ENCODE measurements around the gene DAB1. TPM values are rescaled to one million over a fixed set of nuclear protein-coding genes. Genes with fewer than 3 reads are reported as not detected.
"Not testable (repeated sequence)": the region's sequence is repeated elsewhere in the genome, so short reads cannot be mapped to it uniquely, and the experiment has no call there.

Gene DAB1
- total and polyA plus RNA-seq, 4 donors = 0.05 to 2.6 (median 1.8) TPM

GRCh38 chr1:57101209-57101608, 322.7 kb downstream of the DAB1 start:
- WGBS, 2 donors = 81 to 84% methylated on average over 1 of the region's 1 CpG
- intact Hi-C loops (cut with DNase I) = no loop called here
- DNase-seq = no peak
- H3K4me1 ChIP-seq (ENCODE audit: control insufficient read depth in 1 of 2, insufficient read depth in 2 of 2, low read length in 2 of 2) = peaks cover 0 to 1% of the 10 kb centered on the region in 2 donors
- H3K27me3 ChIP-seq (ENCODE audit: control insufficient read depth in 1 of 2, insufficient read depth in 2 of 2, low read length in 1 of 2) = peaks cover 0 to 2% of the 10 kb centered on the region in 2 donors
- no peak overlapping the region for H3K27ac ChIP-seq (ENCODE audit: low read depth in 1 of 2, low read length in 2 of 2)
- no peak for ATAC-seq (ENCODE audit: low FRiP score)
- no peaks in the 10 kb centered on the region for H3K36me3 ChIP-seq (ENCODE audit: control insufficient read depth in 1 of 2, insufficient read depth in 2 of 2, low read length in 1 of 2)
- no peaks in the 10 kb centered on the region for H3K9me3 ChIP-seq (ENCODE audit: control insufficient read depth, low read length)
- H3K4me3 ChIP-seq (ENCODE audit: low read length in 2 of 2) = no peak overlapping the region

DNA sequence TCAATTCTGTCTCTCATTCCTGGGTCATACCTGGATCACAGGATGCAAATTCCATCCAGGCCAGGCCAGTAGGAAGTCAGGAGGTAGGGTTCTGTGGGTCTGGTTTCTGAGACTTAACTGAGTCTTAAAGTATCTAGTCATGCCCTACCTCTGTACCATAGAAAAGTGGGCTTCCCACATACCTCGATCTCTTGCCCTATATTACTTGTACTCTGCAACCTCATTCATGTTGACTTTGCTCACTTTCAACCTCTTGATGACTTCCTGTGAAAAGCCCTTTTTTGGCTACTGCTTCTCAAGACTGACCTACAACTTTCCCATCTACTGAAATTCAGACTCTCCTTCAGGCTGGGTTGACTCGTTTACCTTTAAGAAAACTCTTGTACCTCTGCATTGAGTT, 329.1 kb downstream of the DAB1 start:
- no peaks in the 10 kb centered on the region for H3K27me3 ChIP-seq (ENCODE audit: control insufficient read depth in 1 of 2, insufficient read depth in 2 of 2, low read length in 1 of 2)
- peaks cover 0 to 1% of the 10 kb centered on the region in 2 donors for H3K4me1 ChIP-seq (ENCODE audit: control insufficient read depth in 1 of 2, insufficient read depth in 2 of 2, low read length in 2 of 2)
- no peak overlapping the region for H3K4me3 ChIP-seq (ENCODE audit: low read length in 2 of 2)
- no peaks in the 10 kb centered on the region for H3K36me3 ChIP-seq (ENCODE audit: control insufficient read depth in 1 of 2, insufficient read depth in 2 of 2, low read length in 1 of 2)
- no peak for ATAC-seq (ENCODE audit: low FRiP score)
- no peak for DNase-seq
- peaks cover 1% of the 10 kb centered on the region for H3K9me3 ChIP-seq (ENCODE audit: control insufficient read depth, low read length)
- WGBS, 2 donors = 93 to 95% methylated on average over 2 of the region's 2 CpGs
- intact Hi-C loops (cut with DNase I) = no loop called here
- no peak overlapping the region for H3K27ac ChIP-seq (ENCODE audit: low read depth in 1 of 2, low read length in 2 of 2)

DNA sequence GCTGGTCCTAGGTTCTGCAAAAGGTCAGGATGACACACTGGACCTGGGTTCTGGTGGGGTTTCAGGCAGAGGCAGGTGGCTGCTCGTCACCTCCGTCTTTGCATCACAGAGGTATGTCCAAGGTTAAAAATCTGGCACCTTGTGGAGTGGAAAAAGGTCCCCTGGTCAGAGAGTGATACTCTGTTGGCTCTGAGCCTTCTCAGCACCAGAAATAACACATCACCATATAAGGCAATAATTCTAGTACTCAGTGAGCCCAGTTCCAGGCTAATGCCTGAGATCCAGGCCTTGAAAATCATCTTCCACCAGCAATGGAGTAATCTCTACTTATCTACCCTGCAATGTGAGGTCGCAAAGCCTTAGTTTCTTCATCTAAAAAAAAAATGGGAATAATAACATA, 330.7 kb downstream of the DAB1 start:
- H3K27ac ChIP-seq (ENCODE audit: low read depth in 1 of 2, low read length in 2 of 2) = no peak overlapping the region
- H3K4me3 ChIP-seq (ENCODE audit: low read length in 2 of 2) = no peak overlapping the region
- H3K4me1 ChIP-seq (ENCODE audit: control insufficient read depth in 1 of 2, insufficient read depth in 2 of 2, low read length in 2 of 2) = peaks cover 0 to 1% of the 10 kb centered on the region in 2 donors
- H3K36me3 ChIP-seq (ENCODE audit: control insufficient read depth in 1 of 2, insufficient read depth in 2 of 2, low read length in 1 of 2) = no peaks in the 10 kb centered on the region
- WGBS, 2 donors = 89 to 90% methylated on average over 3 of the region's 3 CpGs
- intact Hi-C loops (cut with DNase I) = no loop called here
- DNase-seq (no peak), ATAC-seq (ENCODE audit: low FRiP score) (no peak)
- H3K27me3 ChIP-seq (ENCODE audit: control insufficient read depth in 1 of 2, insufficient read depth in 2 of 2, low read length in 1 of 2) = no peaks in the 10 kb centered on the region
- peaks cover 1% of the 10 kb centered on the region for H3K9me3 ChIP-seq (ENCODE audit: control insufficient read depth, low read length)

- Histone ChIP-seq H3K4me1 (ENCODE audit: control insufficient read depth in 1 of 2, insufficient read depth in 2 of 2, low read length in 2 of 2) (peaks cover 0 to 1% of the 10 kb centered on the region in 2 donors), H3K27ac (ENCODE audit: low read depth in 1 of 2, low read length in 2 of 2) (no peak overlapping the region), H3K4me3 (ENCODE audit: low read length in 2 of 2) (no peak overlapping the region), H3K36me3 (ENCODE audit: control insufficient read depth in 1 of 2, insufficient read depth in 2 of 2, low read length in 1 of 2) (no peaks in the 10 kb centered on the region), H3K27me3 (ENCODE audit: control insufficient read depth in 1 of 2, insufficient read depth in 2 of 2, low read length in 1 of 2) (no peaks in the 10 kb centered on the region), H3K9me3 (ENCODE audit: control insufficient read depth, low read length) (peaks cover 1% of the 10 kb centered on the region)
- no peak for ATAC-seq (ENCODE audit: low FRiP score)
- intact Hi-C loops (cut with DNase I) = no loop called here
- no peak for DNase-seq
- WGBS, 2 donors = 86 to 93% methylated on average over 1 of the region's 1 CpG
Measured at GRCh38 chr1:57091642-57092041, 332.2 kb downstream of the DAB1 start.

GRCh38 chr1:57089855-57090254, 334.0 kb downstream of the DAB1 start:
- no peaks in the 10 kb centered on the region for H3K36me3 ChIP-seq (ENCODE audit: control insufficient read depth in 1 of 2, insufficient read depth in 2 of 2, low read length in 1 of 2)
- no peak for ATAC-seq (ENCODE audit: low FRiP score)
- DNase-seq = no peak
- peaks cover 1% of the 10 kb centered on the region for H3K9me3 ChIP-seq (ENCODE audit: control insufficient read depth, low read length)
- H3K27ac ChIP-seq (ENCODE audit: low read depth in 1 of 2, low read length in 2 of 2) = no peak overlapping the region
- H3K4me3 ChIP-seq (ENCODE audit: low read length in 2 of 2) = no peak overlapping the region
- H3K4me1 ChIP-seq (ENCODE audit: control insufficient read depth in 1 of 2, insufficient read depth in 2 of 2, low read length in 2 of 2) = no peaks in the 10 kb centered on the region
- H3K27me3 ChIP-seq (ENCODE audit: control insufficient read depth in 1 of 2, insufficient read depth in 2 of 2, low read length in 1 of 2) = no peaks in the 10 kb centered on the region
- intact Hi-C loops (cut with DNase I) = no loop called here
- 58 to 73% methylated on average over 3 of the region's 3 CpGs for WGBS, 2 donors

GRCh38 chr1:57089221-57089620, 334.6 kb downstream of the DAB1 start:
- peaks cover 1% of the 10 kb centered on the region for H3K9me3 ChIP-seq (ENCODE audit: control insufficient read depth, low read length)
- H3K4me1 ChIP-seq (ENCODE audit: control insufficient read depth in 1 of 2, insufficient read depth in 2 of 2, low read length in 2 of 2) = no peaks in the 10 kb centered on the region
- H3K27me3 ChIP-seq (ENCODE audit: control insufficient read depth in 1 of 2, insufficient read depth in 2 of 2, low read length in 1 of 2) = no peaks in the 10 kb centered on the region
- H3K27ac ChIP-seq (ENCODE audit: low read depth in 1 of 2, low read length in 2 of 2) = no peak overlapping the region
- ATAC-seq (ENCODE audit: low FRiP score) (no peak), DNase-seq (no peak)
- no peak overlapping the region for H3K4me3 ChIP-seq (ENCODE audit: low read length in 2 of 2)
- H3K36me3 ChIP-seq (ENCODE audit: control insufficient read depth in 1 of 2, insufficient read depth in 2 of 2, low read length in 1 of 2) = no peaks in the 10 kb centered on the region
- intact Hi-C loops (cut with DNase I) = no loop called here
- 94% methylated on average over 4 of the region's 4 CpGs for WGBS, 2 donors

DNA sequence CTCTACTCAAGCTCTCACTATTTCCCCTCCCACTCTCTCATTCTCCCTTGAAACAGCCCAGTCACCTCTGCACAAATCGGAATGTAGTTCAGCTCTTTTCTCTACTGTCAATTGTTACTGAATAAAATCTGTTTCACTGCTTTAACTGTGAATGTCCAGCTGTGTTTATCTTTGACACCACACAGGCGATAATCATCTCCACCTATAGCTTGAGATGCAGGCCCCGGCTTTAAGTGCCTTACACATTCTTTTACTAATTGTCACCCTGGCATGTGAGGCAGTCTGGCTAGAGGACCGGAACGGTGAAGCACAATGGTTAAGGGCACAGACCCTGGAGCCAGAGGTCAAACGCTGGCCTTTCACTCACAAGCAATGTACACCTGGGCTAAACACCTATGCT, 335.2 kb downstream of the DAB1 start:
- H3K9me3 ChIP-seq (ENCODE audit: control insufficient read depth, low read length) = peaks cover 1% of the 10 kb centered on the region
- DNase-seq (no peak), ATAC-seq (ENCODE audit: low FRiP score) (no peak)
- no peaks in the 10 kb centered on the region for H3K36me3 ChIP-seq (ENCODE audit: control insufficient read depth in 1 of 2, insufficient read depth in 2 of 2, low read length in 1 of 2)
- H3K4me1 ChIP-seq (ENCODE audit: control insufficient read depth in 1 of 2, insufficient read depth in 2 of 2, low read length in 2 of 2) = no peaks in the 10 kb centered on the region
- H3K27me3 ChIP-seq (ENCODE audit: control insufficient read depth in 1 of 2, insufficient read depth in 2 of 2, low read length in 1 of 2) = no peaks in the 10 kb centered on the region
- intact Hi-C loops (cut with DNase I) = no loop called here
- H3K4me3 ChIP-seq (ENCODE audit: low read length in 2 of 2) = no peak overlapping the region
- WGBS, 2 donors = 87 to 89% methylated on average over 6 of the region's 6 CpGs
- H3K27ac ChIP-seq (ENCODE audit: low read depth in 1 of 2, low read length in 2 of 2) = no peak overlapping the region

- H3K4me1 ChIP-seq (ENCODE audit: control insufficient read depth in 1 of 2, insufficient read depth in 2 of 2, low read length in 2 of 2); H3K27me3 ChIP-seq (ENCODE audit: control insufficient read depth in 1 of 2, insufficient read depth in 2 of 2, low read length in 1 of 2); ATAC-seq (ENCODE audit: low FRiP score); intact Hi-C loops (cut with DNase I); H3K9me3 ChIP-seq (ENCODE audit: control insufficient read depth, low read length); H3K27ac ChIP-seq (ENCODE audit: low read depth in 1 of 2, low read length in 2 of 2); H3K36me3 ChIP-seq (ENCODE audit: control insufficient read depth in 1 of 2, insufficient read depth in 2 of 2, low read length in 1 of 2); DNase-seq; H3K4me3 ChIP-seq (ENCODE audit: low read length in 2 of 2): not testable (repeated sequence)
- 98 to 100% methylated on average over 2 of the region's 3 CpGs for WGBS, 2 donors
Measured at GRCh38 chr1:57087660-57088059, 336.2 kb downstream of the DAB1 start.

GRCh38 chr1:57086154-57086553, 337.7 kb downstream of the DAB1 start:
- H3K27ac ChIP-seq (ENCODE audit: low read depth in 1 of 2, low read length in 2 of 2) = no peak overlapping the region
- WGBS, 2 donors = 63 to 83% methylated on average over 6 of the region's 6 CpGs
- H3K36me3 ChIP-seq (ENCODE audit: control insufficient read depth in 1 of 2, insufficient read depth in 2 of 2, low read length in 1 of 2) = no peaks in the 10 kb centered on the region
- no peak overlapping the region for H3K4me3 ChIP-seq (ENCODE audit: low read length in 2 of 2)
- no peaks in the 10 kb centered on the region for H3K9me3 ChIP-seq (ENCODE audit: control insufficient read depth, low read length)
- intact Hi-C loops (cut with DNase I) = no loop called here
- ATAC-seq (ENCODE audit: low FRiP score) = no peak
- no peaks in the 10 kb centered on the region for H3K4me1 ChIP-seq (ENCODE audit: control insufficient read depth in 1 of 2, insufficient read depth in 2 of 2, low read length in 2 of 2)
- DNase-seq = no peak
- H3K27me3 ChIP-seq (ENCODE audit: control insufficient read depth in 1 of 2, insufficient read depth in 2 of 2, low read length in 1 of 2) = no peaks in the 10 kb centered on the region
